KMS-11 (cell line): ENCODE results near the gene CD93.

Experiments
- H2AFZ ChIP-seq: fragments of 200-600 bp; sonication (generic); 2 replicates; pipeline ENCODE4 v1.6.1; 2016; ENCODE audit warnings: antibody characterized with exemption, mixed run types, low read depth
- H3K27ac ChIP-seq: fragments of 200-600 bp; sonication (generic); 2 replicates; pipeline ENCODE4 v1.6.1; 2016; ENCODE audit warnings: mild to moderate bottlenecking, mixed run types
- H3K27me3 ChIP-seq: fragments of 200-600 bp; sonication (generic); 2 replicates; pipeline ENCODE4 v1.6.1; 2017; ENCODE audit warnings: mild to moderate bottlenecking, low read depth, mixed run types, moderate library complexity; ENCODE audit not compliant: insufficient read depth
- H3K36me3 ChIP-seq: fragments of 200-600 bp; sonication (generic); 2 replicates; pipeline ENCODE4 v1.6.1; 2017; ENCODE audit warnings: mild to moderate bottlenecking, mixed run types; ENCODE audit not compliant: insufficient read depth
- H3K4me1 ChIP-seq: fragments of 200-600 bp; sonication (generic); 2 replicates; pipeline ENCODE4 v1.6.1; 2016; ENCODE audit warnings: mild to moderate bottlenecking, low read depth, mixed run types; ENCODE audit not compliant: poor library complexity, severe bottlenecking
- H3K4me2 ChIP-seq: fragments of 200-600 bp; sonication (generic); 2 replicates; pipeline ENCODE4 v1.7.0; 2016; ENCODE audit warnings: mild to moderate bottlenecking, mixed run types
- H3K4me3 ChIP-seq: fragments of 200-600 bp; sonication (generic); IDR thresholded peaks from 2 replicates; pipeline ENCODE4 v1.6.1; 2017; ENCODE audit warnings: low read depth, low read length, mixed read lengths; ENCODE audit not compliant: insufficient read depth
- H3K79me2 ChIP-seq: fragments of 200-600 bp; sonication (generic); 2 replicates; pipeline ENCODE4 v1.6.1; 2016; ENCODE audit warnings: low read depth, mixed run types; ENCODE audit not compliant: insufficient read depth
- H3K9ac ChIP-seq: fragments of 200-600 bp; sonication (generic); 2 replicates; pipeline ENCODE4 v1.6.1; 2016; ENCODE audit warnings: mild to moderate bottlenecking, mixed run types
- H4K20me1 ChIP-seq: fragments of 200-600 bp; sonication (generic); 2 replicates; pipeline ENCODE4 v1.6.1; 2016; ENCODE audit warnings: mild to moderate bottlenecking, mixed run types; ENCODE audit not compliant: insufficient read depth
- TF ChIP-seq, protein P1 (sequence below): fragments of 200-600 bp; sonication (generic); conservative IDR thresholded peaks from 2 replicates; pipeline ENCODE4 v1.6.1; 2017; ENCODE audit warnings: low read depth, mild to moderate bottlenecking, antibody characterized with exemption, low read length, moderate library complexity, mixed read lengths

The CD93 gene

DNA sequence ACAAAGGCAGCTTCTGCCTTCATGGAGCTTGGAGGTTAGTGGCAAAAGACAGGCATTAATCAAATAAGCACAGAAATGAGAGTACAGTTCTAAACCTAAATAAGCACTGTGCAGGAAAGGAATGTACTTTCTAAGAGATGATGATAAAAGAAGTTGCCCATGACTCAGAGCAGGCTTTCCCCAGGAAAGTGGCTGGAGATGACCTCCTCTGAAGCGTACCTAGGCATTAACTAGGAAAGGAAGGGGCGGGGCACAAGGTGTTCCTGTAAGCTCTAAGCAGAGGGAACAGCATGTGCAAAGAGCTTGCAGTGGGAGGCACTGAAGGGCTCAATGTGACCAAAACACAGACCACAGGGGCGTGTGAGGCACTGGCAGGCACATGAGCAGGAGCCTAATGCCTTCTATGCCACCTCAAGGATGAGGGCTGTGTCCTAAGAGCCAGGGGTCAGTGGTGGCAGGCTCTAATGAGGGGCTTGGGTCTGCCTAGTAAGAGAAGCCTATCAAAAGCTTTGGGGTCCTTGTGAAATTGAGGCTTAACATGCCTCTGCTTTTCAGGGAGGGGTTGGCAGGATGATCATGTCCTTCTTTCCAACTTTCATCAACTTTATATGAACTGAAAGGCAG lies 46.1 kb downstream of the CD93 start:
- H3K27ac ChIP-seq = no peak overlapping the region

DNA sequence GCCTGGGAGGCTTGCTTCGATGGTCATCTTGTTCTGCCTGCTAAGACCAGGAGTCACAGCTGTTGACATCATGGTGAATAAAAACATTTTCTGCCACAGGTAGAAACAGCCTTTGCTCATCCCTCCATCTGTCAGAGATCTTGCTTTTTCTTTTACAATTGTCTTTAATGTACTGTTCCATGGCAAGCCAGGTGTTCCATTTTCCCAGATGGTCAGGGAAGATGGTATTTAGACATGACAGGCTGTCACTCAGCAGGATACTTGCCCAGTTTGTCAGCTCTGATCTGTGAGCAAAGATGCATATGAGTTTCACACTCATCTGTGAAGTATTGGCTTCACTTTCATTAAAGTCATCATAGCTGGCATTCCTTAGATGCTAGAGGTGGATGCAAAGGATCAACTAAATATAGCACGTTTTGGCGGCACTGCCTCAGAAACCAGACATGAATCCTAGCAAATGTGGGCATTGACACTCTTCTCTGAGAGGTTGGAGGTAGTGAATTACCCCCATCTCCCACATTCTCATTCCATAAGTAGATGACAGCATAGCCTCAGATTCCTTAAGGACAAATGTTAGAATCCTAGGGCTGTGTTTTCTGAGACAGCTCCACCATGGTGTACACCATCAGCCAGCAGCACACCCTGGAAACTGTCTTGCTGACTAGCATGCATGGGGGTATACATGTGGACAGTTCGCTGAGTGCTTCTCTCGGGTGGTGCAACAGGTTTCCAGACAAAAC lies 46.8 kb downstream of the CD93 start:
- Histone ChIP-seq H3K4me1 (no peaks in the 10 kb centered on the region), H3K9ac (no peak overlapping the region), H3K36me3 (no peaks in the 10 kb centered on the region), H3K27ac (no peak overlapping the region), H3K79me2 (no peaks in the 10 kb centered on the region), H3K27me3 (no peaks in the 10 kb centered on the region), H2AFZ (no peak overlapping the region), H3K4me3 (no peak overlapping the region), H4K20me1 (no peaks in the 10 kb centered on the region), H3K4me2 (no peak overlapping the region)
- TF ChIP-seq, protein P1, sequence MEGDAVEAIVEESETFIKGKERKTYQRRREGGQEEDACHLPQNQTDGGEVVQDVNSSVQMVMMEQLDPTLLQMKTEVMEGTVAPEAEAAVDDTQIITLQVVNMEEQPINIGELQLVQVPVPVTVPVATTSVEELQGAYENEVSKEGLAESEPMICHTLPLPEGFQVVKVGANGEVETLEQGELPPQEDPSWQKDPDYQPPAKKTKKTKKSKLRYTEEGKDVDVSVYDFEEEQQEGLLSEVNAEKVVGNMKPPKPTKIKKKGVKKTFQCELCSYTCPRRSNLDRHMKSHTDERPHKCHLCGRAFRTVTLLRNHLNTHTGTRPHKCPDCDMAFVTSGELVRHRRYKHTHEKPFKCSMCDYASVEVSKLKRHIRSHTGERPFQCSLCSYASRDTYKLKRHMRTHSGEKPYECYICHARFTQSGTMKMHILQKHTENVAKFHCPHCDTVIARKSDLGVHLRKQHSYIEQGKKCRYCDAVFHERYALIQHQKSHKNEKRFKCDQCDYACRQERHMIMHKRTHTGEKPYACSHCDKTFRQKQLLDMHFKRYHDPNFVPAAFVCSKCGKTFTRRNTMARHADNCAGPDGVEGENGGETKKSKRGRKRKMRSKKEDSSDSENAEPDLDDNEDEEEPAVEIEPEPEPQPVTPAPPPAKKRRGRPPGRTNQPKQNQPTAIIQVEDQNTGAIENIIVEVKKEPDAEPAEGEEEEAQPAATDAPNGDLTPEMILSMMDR = no peak

More for the DNA sequence above, 46.1 kb downstream of the CD93 start:
- Histone ChIP-seq H3K9ac (no peak overlapping the region), H2AFZ (no peak overlapping the region), H3K4me3 (no peak overlapping the region), H3K27me3 (no peaks in the 10 kb centered on the region), H3K4me2 (no peak overlapping the region), H3K4me1 (no peaks in the 10 kb centered on the region), H3K79me2 (no peaks in the 10 kb centered on the region), H4K20me1 (no peaks in the 10 kb centered on the region), H3K36me3 (no peaks in the 10 kb centered on the region)
- TF ChIP-seq, protein P1 = no peak

DNA sequence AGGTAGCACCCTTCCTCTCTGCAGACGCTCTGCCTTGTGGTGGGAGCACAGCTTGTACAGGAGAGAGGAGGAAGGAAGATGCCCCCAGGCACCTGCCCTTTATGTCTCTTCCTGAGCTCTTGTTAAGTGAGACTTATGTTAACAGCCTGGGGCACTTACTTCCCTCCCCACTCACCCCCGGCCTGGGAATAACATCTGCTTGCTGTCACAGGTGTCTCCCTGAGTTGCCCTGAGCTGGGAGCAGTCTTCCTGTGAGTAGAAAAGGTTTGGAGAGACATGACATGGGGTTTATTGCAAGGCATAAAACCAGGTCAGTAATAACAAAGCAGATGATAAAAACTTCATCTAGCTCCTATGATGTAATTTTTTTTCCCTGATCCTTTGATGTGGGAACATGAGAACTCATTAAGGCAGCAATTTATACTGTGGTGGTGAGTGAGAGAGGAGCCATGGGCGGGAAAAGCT lies 49.1 kb downstream of the CD93 start:
- Histone ChIP-seq H3K4me3 (no peak overlapping the region), H3K27me3 (no peaks in the 10 kb centered on the region), H3K9ac (no peak overlapping the region), H3K4me1 (no peaks in the 10 kb centered on the region), H4K20me1 (no peaks in the 10 kb centered on the region), H3K36me3 (no peaks in the 10 kb centered on the region), H3K79me2 (no peaks in the 10 kb centered on the region), H3K27ac (no peak overlapping the region), H3K4me2 (no peak overlapping the region), H2AFZ (no peak overlapping the region)
- TF ChIP-seq, protein P1 = no peak

DNA sequence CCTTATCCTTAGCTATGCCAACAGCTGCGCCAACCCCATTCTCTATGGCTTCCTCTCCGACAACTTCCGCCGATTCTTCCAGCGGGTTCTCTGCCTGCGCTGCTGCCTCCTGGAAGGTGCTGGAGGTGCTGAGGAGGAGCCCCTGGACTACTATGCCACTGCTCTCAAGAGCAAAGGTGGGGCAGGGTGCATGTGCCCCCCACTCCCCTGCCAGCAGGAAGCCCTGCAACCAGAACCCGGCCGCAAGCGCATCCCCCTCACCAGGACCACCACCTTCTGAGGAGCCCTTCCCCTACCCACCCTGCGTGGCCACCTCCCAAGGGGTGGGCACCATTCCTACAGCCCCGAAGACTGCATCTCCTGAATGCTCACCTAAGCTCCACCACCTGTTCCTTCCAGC lies 49.8 kb downstream of the CD93 start:
- H4K20me1 ChIP-seq = no peaks in the 10 kb centered on the region
- TF ChIP-seq, protein P1 = no peak
- no peak overlapping the region for H3K9ac ChIP-seq
- no peaks in the 10 kb centered on the region for H3K36me3 ChIP-seq
- H3K27ac ChIP-seq = no peak overlapping the region
- H3K27me3 ChIP-seq = no peaks in the 10 kb centered on the region
- no peaks in the 10 kb centered on the region for H3K79me2 ChIP-seq
- no peak overlapping the region for H2AFZ ChIP-seq
- H3K4me1 ChIP-seq = no peaks in the 10 kb centered on the region
- no peak overlapping the region for H3K4me2 ChIP-seq
- no peak overlapping the region for H3K4me3 ChIP-seq
